ENCODE measurements around the gene NELFCD.
"Not testable (repeated sequence)": the region's sequence is repeated elsewhere in the genome, so short reads cannot be mapped to it uniquely, and the experiment has no call there.

NELFCD gene

DNA sequence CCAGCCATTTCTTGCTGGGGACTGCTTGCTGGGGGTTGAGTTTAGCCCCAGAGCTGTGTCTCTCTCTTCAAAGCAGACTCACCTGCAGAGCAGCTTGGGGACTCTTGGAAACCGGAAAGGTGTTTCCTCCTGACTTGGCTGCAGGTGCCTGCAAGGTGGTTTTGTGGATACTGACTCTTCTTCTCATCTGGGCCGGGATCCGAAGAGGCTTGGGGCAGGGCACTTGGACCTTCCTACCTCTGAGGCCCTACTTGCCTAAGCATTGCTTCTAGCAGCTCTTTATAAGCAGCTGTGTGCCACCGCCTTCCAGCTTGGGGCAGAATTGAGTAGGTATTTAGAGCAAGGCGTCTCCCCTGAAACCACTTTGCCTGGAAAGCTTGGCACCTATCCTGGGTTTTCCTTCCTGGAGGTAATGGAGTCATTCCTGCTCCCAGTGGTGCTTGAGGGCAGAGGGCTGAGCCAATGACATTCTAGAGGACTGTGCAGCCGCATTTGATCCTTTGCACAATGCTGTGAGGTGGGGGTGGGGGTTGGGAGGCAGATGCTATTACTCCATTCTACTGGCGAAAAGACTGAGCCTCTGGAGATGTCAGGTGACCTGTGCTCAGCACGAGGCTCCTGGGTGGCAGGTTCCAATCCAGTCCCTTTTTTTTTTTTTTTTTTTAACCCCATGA is 29.4 kb downstream of the NELFCD start:
- DNase-seq (ENCODE audit: low read depth), result no peak

DNA sequence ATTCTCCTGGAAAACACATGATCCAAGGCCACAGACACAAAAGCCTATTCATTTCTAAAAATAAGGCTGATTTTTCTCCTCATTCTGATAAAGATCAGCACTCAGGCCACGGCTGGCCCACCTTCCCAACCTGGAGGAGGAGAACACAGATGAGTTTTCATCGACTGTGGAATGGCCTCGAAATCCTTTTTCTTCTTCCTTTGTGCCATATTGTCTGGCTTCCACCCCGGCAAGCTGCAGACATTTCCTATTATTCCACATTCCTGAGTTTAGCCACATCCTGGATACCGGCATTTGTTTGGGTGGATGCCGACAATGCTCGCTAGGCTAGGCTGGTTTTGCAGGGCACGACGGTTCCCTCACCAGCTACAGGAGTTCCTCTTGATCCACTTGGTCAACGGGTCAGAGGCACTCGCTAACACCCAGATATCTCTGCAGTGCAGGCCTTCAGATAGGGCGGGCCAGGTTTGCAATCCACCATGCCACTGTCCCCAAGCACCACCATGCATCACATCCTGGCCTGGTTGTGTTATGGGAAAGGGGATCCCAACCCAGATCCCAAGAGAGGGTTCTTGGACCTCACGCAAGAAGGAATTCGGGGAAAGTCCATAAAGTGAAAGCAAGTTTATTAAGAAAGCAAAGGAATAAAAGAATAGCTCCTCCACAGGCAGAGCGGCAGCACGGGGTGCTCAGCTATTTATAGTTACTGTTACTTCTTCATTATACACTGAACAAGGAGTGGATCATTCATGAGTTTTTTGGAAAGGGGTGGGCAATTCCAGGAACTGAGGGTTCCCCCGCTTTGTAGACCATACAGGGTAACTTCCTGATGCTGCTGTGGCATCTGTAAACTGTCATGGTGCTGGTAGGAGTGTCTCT is 30.2 kb downstream of the NELFCD start:
- DNase-seq (ENCODE audit: low read depth), result no peak

- not testable (repeated sequence) for DNase-seq (ENCODE audit: low read depth)
Observed at GRCh38 chr20:59011874-59012157, 30.8 kb downstream of the NELFCD start.

DNA sequence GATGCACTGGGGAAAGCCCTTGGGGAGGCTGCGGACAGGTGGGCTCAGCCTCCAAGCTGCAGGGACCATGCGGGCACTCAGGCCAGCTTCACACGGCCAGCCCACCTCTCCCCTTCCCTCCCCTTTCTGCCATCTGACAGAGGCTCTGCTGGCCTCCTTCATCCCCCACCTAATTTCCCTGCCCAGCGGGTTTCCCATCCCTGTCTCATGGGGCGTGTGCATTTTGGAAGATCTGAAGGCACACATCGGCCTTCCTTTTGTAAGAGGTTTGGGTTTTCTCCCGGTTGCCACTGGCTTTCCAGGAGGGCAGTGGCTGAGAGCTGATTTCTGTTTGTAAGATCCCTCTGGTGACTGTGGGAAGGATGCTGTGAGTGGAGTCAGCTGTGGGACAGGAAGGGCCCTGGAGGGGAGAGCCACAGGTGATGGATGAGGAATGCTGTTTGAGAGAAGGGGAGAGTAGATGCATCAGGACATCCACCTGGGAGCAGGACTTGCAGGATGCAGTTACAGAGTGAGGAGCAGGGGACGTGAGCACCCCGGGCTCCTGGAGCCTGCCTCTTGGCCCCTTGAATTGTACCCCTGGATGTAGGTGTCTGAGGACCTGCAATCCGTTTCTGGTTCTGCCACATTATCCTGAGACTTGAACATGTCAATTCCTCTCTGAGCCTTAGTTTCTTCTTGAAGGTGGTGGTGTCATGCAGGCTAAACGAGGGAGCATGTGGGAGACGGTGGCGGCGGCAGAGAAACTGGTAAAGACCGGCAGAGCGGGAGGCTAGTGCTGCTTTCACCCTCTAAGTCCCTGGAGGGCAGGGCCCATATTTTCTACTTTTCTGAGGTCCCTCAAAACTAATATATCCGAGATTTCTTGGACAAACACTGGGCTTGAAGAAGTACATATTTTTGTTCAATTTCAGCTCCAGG is 32.2 kb downstream of the NELFCD start:
- DNase-seq (ENCODE audit: low read depth), result no peak

- no peak for DNase-seq (ENCODE audit: low read depth)
Observed at GRCh38 chr20:59013959-59014608, 33.0 kb downstream of the NELFCD start.

GRCh38 chr20:59014680-59015389 is 33.8 kb downstream of the NELFCD start:
- no peak for DNase-seq (ENCODE audit: low read depth)

GRCh38 chr20:59015411-59015810 is 34.4 kb downstream of the NELFCD start:
- no peak for DNase-seq (ENCODE audit: low read depth)

DNA sequence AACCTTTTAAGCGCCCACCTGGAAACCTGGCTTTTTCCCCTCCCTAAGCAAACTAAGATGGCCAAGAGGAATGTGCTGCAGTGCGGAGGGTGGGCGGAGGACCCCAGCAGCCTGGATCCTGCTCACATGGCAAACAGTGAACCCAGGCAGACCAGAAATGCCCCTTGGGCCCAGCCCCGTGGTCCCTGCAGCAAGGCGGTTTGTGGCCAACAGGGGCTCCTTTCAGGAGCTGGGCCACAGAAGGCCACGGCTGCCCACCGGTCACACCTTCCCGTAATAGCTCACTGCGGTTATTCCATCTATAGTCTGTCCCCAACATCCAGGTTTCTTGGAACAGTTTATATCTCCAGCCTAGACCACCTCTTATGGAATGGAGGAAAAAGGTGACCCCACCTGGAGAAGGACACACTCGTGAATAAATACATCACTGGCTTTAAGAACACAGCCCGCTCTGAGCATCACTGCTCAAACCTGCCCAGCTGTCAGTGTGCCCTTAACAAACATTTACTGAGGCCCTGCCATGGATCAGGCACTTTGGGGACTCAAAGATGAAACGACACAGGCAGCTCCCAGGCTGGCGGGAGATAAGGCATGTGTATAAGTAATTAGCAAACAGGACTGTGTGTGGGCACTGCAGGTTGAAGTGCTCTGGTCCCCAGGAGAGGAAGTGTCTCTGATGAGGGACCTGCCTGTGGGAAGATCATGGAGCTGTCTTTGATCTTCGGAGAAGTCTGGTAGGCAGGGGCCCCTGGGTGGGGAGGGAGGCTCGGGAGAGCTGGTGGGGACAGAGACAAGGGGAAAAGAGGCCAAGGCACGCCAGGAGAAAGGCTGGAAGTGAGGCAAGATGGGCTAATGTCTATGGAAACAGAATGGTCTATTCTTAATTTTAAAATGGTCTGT is 35.0 kb downstream of the NELFCD start:
- no peak for DNase-seq (ENCODE audit: low read depth)

GRCh38 chr20:59016795-59017492 is 35.9 kb downstream of the NELFCD start:
- DNase-seq (ENCODE audit: low read depth), result no peak

- no peak for DNase-seq (ENCODE audit: low read depth)
Observed at GRCh38 chr20:59017493-59018231, 36.6 kb downstream of the NELFCD start.

DNA sequence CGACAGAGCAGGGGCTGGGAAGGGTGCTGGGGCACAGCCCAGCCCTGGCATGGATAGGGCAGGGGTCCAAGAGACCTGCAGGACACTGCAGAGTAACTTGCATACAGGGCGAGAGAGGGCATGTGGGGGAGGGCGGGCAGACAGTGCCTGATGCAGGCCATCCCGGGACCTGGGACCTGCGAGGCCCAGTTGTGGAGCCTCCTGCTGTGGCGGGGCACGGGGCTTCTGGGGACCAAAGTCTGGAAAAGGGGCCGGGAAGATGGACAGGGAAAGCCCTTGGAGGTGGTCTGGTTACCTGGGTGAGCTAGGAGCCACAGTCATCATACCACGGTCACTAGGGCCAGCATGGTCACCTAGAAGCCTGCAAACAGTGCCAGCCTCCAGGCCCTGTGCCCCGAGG is 37.8 kb downstream of the NELFCD start:
- DNase-seq (ENCODE audit: low read depth), result no peak

GRCh38 chr20:59019217-59019616 is 38.2 kb downstream of the NELFCD start, which contains the start of gene TUBB1:
Gene TUBB1, plus strand, starts transcription at chr20:59019429. Its CDS starts 94 bp downstream, at chr20:59019523.
- DNase-seq (ENCODE audit: low read depth), result no peak

- no peak for DNase-seq (ENCODE audit: low read depth)
Observed at GRCh38 chr20:59020938-59021551, 40.0 kb downstream of the NELFCD start.

DNA sequence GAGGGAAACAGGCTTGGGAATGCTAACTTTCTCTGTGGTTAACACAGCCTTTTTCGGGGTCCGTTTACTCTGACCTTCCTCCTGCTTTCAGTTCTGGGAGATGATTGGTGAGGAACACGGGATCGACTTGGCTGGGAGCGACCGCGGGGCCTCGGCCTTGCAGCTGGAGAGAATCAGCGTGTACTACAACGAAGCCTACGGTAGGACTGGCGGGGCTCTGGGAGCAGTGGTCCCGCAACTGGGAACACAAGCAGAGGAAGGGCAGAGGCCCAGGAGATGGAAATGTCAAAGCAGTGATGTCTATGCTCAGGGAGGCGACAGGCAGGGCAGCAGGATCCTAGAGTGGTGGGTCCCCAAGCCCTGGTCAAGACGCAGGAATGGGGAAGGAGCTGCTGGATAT is 41.7 kb downstream of the NELFCD start:
- no peak for DNase-seq (ENCODE audit: low read depth)

- DNase-seq (ENCODE audit: low read depth), result no peak
Observed at GRCh38 chr20:59023616-59024015, 42.6 kb downstream of the NELFCD start.

DNA sequence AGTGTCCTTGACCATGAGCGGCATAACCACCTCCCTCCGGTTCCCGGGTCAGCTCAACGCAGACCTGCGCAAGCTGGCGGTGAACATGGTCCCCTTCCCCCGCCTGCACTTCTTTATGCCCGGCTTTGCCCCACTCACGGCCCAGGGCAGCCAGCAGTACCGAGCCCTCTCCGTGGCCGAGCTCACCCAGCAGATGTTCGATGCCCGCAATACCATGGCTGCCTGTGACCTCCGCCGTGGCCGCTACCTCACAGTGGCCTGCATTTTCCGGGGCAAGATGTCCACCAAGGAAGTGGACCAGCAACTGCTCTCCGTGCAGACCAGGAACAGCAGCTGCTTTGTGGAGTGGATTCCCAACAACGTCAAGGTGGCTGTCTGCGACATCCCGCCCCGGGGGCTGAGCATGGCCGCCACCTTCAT is 43.1 kb downstream of the NELFCD start:
- no peak for DNase-seq (ENCODE audit: low read depth)

- no peak for DNase-seq (ENCODE audit: low read depth)
Observed at GRCh38 chr20:59025086-59025485, 44.0 kb downstream of the NELFCD start.

DNA sequence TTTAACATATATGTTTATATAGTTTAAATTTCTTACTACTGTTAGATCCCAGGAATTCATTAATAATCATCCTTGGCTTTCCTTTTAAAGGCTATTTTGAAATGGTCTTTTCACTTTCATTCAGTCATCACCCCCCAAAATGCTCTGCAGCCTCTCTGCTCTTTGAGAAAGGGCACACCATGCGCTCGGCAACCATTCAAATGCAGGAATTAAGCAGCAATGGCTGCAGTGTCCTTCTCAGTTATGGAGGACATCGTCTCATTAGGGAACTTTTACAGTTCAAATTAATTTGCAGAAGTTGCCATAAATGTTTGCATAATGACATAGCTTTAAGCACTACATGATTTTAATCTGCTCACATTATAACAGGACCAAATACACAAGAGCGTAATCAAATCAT is 44.5 kb downstream of the NELFCD start:
- DNase-seq (ENCODE audit: low read depth), result no peak
